Activated T-cell treated with anti-CD3 and anti-CD28 coated beads for 1 hour (primary cell): ENCODE results near the gene MRPS5.

ENCODE experiments used
- DNase-seq: peaks from one replicate; pipeline ENCODE4 v3.0.0-alpha.2; 2020; ENCODE audit warnings: low read depth

MRPS5 gene

GRCh38 chr2:95087379-95087778 is 34.2 kb downstream of the MRPS5 start:
- no peak for DNase-seq

- DNase-seq = no peak
These were observed 35.6 kb downstream of the MRPS5 start for GRCh38 chr2:95086017-95086416.

GRCh38 chr2:95082477-95082876 is 39.1 kb downstream of the MRPS5 start:
- DNase-seq = no peak

- DNase-seq = no peak
These were observed 42.4 kb downstream of the MRPS5 start for GRCh38 chr2:95079199-95079683.

GRCh38 chr2:95077861-95078603 is 43.6 kb downstream of the MRPS5 start:
- no peak for DNase-seq

- DNase-seq = no peak
These were observed 44.1 kb downstream of the MRPS5 start for GRCh38 chr2:95077530-95077825.

GRCh38 chr2:95076705-95077529 is 44.7 kb downstream of the MRPS5 start:
- DNase-seq = peak; percentile 89

- DNase-seq = no peak
These were observed 46.0 kb downstream of the MRPS5 start for GRCh38 chr2:95075440-95076132.

- peak; percentile 55 for DNase-seq
These were observed 46.8 kb downstream of the MRPS5 start for GRCh38 chr2:95074663-95075439.

- DNase-seq = no peak
These were observed 47.5 kb downstream of the MRPS5 start for GRCh38 chr2:95073856-95074662.

GRCh38 chr2:95072424-95072823 is 49.2 kb downstream of the MRPS5 start:
- DNase-seq = no peak

- DNase-seq = no peak
These were observed 49.8 kb downstream of the MRPS5 start for GRCh38 chr2:95071856-95072255.

- DNase-seq = no peak
These were observed 52.1 kb downstream of the MRPS5 start for GRCh38 chr2:95069465-95069864.

- DNase-seq = no peak
These were observed 53.4 kb downstream of the MRPS5 start for GRCh38 chr2:95068256-95068655.

GRCh38 chr2:95063086-95063958 is 58.3 kb downstream of the MRPS5 start:
- no peak for DNase-seq

GRCh38 chr2:95062242-95063085 is 59.1 kb downstream of the MRPS5 start:
- no peak for DNase-seq

GRCh38 chr2:95061601-95062183 is 59.9 kb downstream of the MRPS5 start:
- DNase-seq = no peak

- DNase-seq = no peak
These were observed 60.5 kb downstream of the MRPS5 start for GRCh38 chr2:95061119-95061512.
